ENCODE data around the gene INSYN1.

DNA sequence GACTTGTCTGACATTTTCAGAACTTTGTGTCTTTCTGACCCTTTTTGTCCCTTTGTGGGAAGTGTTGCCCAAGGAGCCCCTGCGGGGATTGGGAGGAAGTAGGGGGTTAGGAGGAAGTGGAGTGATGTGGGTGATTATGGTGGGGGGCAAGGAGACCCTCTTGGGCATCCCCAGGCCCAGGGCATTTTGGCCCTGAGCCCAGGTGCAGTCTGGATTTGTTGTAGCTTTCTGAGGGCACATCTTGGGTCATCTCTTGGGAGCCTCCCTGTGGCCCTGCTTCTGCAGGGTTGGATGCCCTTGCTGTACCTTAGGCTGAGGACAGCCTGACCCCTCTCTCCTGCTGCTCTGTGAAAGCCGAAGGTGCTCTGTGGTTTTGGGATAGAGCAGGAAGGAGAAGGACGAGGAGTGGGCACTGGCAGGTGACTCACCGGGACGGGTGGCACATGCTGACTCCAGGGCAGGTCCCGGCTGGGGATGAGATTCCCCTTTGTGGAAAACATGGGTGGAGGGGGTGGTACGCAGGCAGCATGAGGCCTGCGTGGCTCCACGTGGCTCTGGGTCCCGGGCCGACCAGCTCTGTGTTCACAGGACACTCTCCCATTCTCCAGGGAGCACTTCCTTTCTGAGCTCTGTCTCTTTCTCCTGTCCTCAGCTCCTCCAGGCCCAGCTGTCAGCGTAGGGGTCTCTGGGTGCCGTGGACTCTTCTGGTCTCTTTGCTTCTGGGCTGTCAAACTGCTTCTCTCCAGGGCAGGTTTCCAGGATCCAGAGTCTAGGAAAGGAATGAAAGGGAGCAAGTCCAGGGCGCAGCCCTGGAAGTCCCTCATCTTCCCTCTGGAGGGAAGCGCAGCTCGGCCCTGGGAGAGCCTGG, 57.1 kb downstream of the INSYN1 start:
- TF ChIP-seq, protein P1, sequence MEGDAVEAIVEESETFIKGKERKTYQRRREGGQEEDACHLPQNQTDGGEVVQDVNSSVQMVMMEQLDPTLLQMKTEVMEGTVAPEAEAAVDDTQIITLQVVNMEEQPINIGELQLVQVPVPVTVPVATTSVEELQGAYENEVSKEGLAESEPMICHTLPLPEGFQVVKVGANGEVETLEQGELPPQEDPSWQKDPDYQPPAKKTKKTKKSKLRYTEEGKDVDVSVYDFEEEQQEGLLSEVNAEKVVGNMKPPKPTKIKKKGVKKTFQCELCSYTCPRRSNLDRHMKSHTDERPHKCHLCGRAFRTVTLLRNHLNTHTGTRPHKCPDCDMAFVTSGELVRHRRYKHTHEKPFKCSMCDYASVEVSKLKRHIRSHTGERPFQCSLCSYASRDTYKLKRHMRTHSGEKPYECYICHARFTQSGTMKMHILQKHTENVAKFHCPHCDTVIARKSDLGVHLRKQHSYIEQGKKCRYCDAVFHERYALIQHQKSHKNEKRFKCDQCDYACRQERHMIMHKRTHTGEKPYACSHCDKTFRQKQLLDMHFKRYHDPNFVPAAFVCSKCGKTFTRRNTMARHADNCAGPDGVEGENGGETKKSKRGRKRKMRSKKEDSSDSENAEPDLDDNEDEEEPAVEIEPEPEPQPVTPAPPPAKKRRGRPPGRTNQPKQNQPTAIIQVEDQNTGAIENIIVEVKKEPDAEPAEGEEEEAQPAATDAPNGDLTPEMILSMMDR (IDR thresholded peaks at IDR 0.05) = no peak
- no peak for TF ChIP-seq POLR2A (IDR thresholded peaks at IDR 0.05)
